Gastrocnemius medialis (tissue), 4 donors: ENCODE measurements around the gene SNRPE.

Experiments
- CTCF ChIP-seq, 5 experiments: fragments of 450-650 bp in 3 of 5; fragments of 200-600 bp in 2 of 5; sonication (generic) in 2 of 5; IDR thresholded peaks in 4 of 5; conservative IDR thresholded peaks in 1 of 5; 1 replicate in 4 of 5; 2 replicates in 1 of 5; pipeline ENCODE4 v1.5.1; 2016 to 2019; ENCODE audit warnings: antibody characterized with exemption in 5 of 5, mild to moderate bottlenecking in 3 of 5, moderate library complexity in 3 of 5
- POLR2A ChIP-seq, 2 donors: fragments of 450-650 bp; IDR thresholded peaks; one replicate each; pipeline ENCODE4 v1.6.1; 2017; ENCODE audit warnings: antibody characterized with exemption in 2 of 2, mild to moderate bottlenecking in 2 of 2, moderate library complexity in 2 of 2

GRCh38 chr1:203878422-203878821, 17.0 kb downstream of the SNRPE start:
- TF ChIP-seq CTCF (IDR thresholded peaks at IDR 0.05 in 4 of 5, conservative IDR thresholded peaks at IDR 0.05 in 1 of 5) (no peak), POLR2A (IDR thresholded peaks at IDR 0.05) (no peak)
